SIG-M5 treated with dmso at 0.1 percent for 504 hours (cell line): Measurements from ENCODE around the gene SMYD5.

Experiments used
- DNase-seq: peaks from one replicate; lab custom pipeline; 2025; ENCODE audit not compliant: unreplicated experiment; lab: John Stamatoyannopoulos, UW

The SMYD5 gene

DNA sequence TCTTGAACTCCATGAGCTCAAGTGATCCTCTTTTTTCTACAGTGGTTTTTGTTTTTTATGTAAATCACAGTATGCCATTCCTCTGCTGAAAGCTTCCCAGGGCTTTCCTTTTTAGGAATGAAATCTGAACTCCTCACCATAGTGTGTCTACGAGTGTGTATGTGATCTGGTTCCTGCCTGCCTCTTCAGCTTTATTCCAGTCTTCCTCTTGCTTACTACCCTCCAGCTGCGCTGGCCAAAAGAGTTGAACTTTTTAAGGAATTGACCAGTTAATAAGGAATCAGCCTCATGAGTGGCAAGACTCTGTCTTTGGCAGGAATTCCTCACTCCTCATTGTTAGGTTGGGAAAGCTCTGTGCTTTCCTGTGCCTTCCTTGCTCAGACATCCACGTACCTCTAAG lies 24.1 kb downstream of the SMYD5 start:
- DNase-seq = no peak

DNA sequence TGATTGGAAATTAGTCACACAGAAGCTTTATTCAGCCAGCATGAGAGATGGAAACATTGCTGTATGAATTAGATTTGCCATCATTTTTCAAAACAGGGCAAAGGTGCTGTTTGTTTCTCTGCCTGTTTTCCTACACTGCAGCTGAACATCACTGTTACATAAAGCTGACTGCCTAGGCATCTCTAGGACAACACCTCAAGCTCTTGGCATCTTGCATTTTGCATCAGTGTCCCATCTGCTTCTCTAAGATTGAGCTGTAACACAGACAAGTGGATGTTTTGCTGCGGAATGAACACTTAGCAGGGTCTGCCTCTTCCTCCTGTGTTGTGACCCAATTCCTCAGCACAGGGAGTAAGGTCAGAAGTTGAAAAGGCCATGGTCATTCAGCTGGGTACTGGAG lies 24.9 kb downstream of the SMYD5 start:
- DNase-seq = no peak

DNA sequence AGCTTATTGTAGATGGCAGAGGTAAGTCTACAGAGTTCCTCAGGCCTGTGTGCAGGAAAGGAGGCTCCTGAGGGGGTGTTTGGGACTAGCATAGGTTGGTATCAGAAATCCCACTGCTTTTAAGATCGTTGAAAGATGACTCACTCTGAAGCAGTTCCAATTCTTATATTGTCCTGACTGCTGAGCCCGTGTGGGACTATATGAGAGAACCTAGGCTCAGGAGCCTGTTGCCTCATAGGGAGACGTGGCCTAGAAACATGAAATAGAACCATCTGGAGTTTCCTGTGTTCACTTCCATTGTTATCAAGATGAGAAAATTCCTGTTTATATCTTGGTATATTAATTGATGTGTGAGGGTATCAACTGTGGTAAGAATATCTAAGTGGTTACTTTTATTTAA lies 25.7 kb downstream of the SMYD5 start:
- DNase-seq = no peak

DNA sequence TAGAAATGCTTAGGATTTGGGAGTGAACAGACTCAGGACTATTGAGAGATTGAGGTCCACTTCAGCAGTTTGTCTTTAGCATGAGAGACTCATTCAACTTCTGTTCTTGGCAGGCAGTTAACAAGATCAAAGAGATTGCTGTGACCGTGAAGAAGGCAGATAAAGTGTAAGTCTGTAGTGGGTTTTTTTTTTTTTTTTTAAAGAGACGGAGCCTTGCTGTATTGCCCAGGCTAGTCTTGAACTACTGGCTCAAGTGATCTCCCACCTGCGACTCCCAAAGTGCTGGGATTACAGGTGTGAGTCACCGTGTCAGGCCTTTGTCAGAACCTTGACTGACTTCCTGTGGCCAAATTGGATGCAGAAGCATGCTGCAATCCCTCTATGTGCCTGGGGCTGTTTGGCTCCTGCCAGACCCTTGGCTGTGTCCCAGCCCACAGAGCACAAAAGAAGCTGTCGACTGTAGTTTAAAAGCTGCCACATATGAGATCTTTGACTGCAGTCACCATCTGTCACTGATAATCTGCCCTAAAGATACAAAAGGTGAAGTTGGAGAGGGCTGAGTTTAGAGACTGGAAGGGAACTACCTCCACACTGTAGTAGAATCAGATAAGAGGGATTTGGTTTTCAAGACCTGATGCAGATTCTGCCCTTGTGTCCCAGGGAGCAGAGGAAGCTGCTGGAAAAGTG lies 30.0 kb downstream of the SMYD5 start:
- DNase-seq = no peak

DNA sequence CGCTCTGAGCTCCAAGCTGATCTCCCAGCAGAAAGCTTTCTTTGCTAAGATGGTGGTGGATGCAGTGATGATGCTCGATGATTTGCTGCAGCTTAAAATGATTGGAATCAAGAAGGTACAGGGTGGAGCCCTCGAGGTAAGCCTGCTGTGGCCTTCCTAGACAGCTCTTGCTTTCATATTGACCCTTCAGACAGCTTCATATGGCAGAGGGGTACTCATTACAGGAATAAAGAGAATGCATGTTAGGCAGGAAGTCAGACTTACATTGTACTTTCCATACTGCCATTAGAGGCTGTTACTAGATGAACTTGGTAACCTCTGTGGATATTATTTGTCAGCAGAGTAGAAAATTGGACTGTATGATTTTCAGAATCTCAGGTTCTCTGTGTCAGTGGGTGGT lies 30.5 kb downstream of the SMYD5 start:
- DNase-seq = no peak

DNA sequence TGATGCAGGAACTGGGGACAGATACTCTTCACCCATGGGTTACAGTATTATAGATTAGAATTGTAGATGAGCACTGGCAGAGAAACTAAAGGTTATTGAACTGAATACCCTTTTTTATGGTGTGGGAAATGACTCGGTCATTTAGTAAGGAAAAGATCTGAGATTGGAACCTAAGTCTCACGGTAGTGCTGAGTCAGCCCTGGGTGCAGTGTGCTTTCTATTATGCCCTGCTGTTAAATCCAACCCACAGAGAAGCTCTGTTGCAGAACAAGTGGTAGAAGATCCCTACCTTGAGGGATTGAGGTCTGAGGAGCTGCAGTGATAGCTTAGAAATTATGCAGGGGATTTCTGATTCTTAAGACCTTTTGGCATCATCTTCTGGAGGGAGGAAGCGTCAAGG lies 32.8 kb downstream of the SMYD5 start:
- DNase-seq = no peak

DNA sequence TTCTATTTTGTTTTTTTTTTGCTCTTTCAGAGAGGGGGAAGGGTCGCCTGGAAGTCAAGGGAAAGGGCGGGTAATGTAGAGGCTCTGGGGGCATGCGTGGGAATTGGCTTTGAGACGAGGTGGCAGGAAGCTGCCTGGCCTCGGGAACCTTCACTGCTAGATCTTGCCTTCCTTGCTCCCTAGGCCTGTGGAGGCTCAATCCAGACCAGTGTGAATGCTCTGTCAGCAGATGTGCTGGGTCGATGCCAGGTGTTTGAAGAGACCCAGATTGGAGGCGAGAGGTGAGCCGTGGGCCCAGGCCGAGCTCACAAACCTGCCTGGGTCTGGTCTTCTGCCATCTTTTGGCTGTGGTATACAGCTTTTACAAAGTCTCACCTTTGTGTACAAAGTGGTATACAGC lies 35.6 kb downstream of the SMYD5 start:
- DNase-seq = no peak

DNA sequence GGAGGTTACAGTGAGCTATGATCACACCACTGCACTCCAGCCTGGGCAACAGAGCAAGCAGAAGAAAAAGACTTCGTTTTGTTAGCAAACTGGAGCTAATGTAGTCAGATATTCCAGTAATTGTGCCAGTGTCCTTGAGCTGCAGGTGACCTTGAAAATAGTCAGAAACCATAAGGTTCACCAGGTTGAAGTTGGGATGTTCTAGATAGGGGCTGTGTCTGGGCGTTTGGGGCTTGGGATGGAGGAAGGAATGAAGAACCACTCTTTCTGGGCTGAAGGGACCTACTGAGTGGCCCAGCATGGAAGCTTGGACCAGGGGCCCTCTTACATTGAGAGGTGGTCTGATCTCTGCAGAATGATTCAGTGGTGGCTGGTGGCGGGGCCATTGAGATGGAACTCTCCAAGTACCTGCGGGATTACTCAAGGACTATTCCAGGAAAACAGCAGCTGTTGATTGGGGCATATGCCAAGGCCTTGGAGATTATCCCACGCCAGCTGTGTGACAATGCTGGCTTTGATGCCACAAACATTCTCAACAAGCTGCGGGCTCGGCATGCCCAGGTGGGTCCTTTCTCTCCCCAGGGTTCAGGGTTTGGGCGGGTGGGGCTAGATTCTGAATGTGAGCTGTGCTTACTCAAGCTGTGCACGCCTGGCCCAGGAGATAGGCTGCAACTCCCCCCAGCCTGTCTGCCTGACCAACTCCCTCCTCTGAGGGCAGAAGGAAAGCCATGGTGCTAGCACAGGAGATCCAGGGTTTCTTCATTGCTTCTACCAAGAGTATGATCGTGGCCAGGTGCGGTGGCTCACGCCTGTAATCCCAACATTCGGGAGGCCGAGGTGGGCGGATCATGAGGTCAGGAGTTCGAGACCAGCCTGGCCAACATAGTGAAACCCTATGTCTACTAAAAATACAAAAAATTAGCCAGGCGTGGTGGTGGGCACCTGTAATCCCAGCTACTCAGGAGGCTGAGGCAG lies 37.1 kb downstream of the SMYD5 start:
- no peak for DNase-seq

DNA sequence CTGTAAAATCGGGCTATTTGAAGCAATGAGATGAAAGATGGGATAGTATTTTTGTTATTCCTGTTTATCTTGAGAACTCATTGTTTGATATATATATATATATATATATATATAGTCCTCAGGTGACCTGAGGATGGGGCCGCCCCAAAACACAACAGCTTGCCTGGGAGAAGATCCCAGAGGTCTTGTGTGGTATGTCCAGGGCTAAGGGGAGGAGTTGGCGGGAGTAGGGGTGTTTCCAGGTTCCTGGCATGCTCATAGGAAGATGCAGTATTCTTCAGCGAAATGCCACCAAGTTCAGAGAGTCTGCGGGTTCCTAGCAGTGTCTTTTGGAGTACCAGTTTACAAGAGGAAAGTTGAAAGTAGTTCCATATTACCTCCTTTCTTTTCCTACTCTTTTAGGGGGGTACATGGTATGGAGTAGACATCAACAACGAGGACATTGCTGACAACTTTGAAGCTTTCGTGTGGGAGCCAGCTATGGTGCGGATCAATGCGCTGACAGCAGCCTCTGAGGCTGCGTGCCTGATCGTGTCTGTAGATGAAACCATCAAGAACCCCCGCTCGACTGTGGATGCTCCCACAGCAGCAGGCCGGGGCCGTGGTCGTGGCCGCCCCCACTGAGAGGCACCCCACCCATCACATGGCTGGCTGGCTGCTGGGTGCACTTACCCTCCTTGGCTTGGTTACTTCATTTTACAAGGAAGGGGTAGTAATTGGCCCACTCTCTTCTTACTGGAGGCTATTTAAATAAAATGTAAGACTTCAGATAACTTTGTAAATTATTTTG lies 38.4 kb downstream of the SMYD5 start:
- no peak for DNase-seq

DNA sequence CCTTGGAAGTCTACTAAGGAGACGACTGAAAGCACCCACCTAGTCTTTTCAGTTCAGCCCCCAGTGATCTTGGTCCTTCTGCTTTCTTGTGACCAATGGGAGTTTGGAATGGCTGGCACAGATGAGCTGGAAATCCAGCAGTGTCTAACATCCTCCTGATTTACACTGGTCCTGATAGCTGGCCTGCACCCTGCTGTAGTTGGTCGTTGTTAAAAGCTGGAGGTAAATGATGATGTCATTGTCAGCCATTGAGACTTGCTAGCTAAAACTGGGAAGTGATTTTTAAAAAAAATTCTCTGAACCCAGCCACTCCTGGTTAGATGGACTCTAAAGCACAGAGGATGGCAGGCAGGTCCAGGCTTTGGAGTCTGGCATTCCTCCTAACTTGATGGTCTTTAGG lies 39.4 kb downstream of the SMYD5 start:
- DNase-seq = no peak

DNA sequence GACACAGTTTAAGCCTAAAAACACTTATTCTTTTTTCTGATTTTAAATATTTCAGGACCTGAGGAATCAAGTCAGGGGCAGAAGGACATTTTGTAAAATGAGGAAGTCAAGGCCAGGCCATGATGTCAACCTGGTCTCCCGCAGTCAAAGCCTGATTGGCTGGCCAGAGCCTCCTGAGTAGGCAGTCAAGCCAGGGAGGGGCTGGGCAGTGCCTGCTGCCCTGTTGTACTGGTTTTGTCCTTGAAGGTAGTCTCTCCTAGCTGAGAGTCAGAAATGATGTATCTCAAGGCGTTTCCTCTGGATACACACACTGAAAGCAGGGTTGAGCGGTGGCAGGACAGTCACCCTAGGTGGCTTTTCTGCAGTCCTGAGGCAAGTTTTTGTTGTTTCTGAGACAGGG lies 39.9 kb downstream of the SMYD5 start:
- DNase-seq = peak; percentile 49

DNA sequence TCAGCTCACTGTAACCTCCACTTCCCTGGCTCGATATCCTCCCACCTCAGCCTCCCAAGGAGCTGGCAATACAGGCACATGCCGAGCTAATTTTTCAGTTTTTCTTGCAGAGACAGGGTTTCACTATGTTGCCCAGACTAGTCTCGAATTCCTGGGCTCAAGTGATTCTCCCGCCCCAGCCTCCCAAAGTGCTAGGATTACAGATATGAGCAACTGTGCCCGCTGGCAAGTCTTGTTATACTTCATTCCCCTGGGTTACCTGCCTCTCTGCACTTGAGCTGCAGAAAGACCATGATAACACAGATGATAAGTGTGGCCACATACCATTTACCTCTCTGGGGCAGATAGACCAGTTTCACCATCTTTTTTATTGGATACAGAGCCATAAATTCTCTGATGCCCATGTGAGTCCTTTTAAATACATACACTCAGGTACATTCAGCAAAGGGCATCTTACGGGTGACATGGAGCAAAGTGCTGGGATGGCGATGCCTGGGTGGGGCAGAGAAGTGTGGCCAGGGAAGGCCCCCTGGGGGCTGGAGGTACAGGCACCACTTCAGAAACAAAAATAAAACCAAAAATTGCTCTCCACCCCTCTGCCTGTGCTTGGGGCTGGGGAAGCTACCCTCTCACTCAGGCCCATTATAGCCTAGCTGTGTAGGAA lies 40.4 kb downstream of the SMYD5 start:
- DNase-seq = no peak

DNA sequence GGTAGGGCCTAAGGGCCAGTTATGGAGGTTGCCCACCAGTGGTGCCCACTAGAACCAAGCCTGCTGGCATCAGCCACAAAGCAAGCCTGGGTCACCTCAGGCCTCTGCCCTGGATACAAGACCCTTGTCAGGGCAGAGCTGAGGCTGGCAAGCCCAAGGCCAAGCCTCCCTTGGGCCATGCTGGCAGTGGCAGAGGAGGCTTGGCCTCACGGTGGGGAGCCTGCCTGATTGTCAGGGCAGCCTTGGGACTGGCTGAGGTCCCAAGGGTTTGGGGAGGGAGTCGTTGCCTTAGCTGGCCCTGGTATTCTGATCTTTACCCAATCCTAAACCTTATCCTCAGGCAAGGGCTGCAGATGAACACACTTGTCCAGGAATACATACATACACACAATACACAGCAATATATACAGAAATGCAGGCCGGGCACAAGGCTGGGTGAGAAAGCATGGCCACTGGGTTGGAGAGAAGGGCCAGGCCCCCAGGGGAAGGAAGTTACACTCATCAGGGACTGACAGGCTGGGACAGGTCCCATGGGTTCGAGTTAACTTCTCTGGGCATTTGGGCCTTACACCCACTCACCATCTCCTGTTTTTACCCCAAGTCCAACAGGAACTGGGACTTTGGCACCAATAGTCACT lies 41.1 kb downstream of the SMYD5 start:
- DNase-seq = no peak

DNA sequence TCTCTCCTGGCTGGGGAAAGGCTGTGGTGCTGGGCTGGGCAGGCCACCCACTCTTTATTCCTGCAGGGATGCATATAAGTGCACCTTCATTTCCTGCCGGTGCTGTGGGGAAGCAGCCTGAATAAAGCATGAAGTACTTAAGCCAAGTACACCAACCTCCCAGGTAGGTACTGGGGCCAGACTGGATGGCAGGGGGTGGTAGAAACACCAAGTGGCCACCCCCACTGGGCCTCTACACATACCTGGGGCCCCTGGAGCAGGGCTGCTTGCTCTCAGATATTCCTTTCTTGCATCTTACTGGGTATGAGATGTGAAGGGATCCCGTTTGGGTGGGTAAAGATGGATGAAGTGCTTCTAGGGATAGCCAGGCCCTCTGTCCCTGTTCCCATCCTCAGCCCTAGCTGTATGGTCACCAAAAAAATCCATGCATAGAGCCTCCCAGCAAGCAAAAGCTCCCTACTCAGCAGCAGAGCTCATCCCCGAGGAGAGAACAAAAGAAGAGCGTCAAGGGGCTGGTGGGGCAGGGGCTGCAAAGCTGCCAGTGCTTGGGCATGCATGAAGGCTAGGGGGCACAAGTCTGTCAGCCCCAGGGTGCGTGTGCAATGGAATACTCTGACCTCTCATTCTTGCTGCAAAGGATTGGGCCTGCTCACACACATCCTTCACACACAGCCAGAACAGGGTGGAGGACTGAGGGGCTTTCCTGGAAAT lies 42.0 kb downstream of the SMYD5 start:
- no peak for DNase-seq

DNA sequence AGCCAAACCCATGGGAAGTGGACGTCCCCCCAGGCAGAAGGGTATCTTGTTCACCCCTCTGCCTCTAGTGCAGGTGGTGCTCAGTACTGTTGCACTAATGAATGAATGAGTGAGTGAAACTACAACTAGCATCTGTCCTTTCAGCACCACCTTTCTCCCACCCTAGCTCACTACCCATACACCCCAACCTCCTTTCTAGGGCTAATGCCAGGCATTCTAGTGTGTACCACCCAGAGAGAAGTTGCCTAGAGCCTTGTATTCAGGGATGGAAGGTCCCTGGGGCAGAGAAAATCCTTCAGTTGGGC lies 42.5 kb downstream of the SMYD5 start:
- no peak for DNase-seq

DNA sequence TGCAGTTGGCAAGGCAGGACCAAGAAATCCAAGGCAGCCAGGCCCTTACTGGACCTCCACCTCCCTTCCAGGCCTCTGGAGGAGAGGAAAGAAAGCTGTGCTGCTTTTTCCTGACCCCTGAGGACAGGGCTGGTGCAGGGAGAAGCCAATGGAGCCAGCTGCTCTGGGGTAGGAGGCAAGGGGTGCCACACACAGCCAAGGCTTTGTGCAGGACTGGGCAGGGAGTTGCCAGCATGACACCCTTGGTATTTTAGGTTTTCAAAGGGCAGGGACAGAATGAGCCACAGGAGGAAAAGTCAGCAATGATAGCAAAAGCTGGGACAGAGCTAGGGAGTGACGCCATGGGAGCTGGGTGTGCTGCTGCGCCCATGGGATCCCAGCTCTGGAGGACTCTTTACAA lies 43.0 kb downstream of the SMYD5 start:
- DNase-seq = no peak

DNA sequence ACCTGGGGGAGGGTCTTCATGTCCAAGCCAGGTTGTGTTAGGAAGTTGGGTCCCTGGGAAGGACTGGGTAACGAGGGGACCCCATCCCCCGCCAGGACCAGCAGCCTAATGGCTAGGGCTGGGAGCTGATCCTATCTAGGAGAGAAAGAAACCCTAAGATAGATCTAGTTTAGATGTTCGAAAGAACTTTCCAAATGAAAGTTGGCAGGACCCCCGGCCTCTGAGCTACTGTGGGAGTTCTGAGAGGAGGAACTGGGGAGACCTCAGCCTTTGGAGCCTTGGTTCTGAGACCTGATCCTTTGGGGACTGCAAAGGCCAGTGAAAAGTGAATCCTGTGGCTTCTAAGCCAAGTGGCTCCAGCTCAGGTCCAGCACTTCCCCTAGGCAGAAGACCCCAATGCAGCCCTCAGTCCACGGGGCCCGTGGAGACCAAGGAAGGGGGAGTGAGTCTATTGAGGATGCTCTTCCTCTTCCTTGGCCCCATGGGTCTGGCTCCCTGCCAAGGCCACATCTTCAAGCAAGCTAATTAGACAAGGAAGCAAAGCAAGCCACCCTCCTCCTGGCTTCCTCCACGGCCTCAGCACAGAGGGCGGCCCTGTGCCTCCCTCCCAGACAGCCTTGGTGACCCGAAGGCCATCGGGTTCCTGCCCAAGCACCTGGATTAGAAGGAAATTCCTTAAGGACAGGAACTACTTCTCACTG lies 43.5 kb downstream of the SMYD5 start:
- DNase-seq = peak; percentile 26

DNA sequence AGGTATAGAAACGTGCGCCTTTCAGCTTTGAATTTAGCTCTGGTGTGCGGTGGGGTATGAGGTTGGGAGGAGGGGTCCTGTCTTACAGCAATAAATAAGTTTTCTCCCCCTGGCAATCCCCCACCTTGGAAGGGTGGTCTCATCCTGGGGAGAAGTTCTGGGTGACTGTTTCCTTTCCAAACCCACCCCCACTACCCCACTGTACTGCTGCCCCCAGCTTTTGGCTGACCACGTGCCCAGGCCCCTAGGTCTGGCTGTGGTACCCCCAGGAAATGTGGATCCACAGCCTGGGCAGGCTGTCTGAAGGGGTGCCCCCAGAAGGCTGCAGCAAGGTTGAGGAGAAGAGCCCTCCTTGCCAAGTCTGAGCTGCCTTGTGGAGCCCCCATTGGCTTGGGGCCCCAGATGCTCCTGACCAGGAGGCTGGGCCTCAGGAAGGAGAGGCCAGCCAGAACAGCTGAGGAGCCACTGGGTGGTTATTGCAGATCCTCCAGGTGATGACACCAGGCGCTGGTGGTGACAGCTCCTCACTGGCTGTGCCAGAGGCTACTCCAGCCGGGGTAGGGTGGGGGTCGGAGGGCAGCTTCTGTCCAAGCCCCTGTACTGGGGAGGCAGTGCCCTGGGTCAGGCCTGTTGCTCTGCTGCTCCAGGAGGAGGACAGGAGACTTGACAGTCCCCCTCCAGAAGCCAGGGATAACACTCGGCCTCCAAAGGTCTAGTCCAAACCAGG lies 44.3 kb downstream of the SMYD5 start:
- no peak for DNase-seq

DNA sequence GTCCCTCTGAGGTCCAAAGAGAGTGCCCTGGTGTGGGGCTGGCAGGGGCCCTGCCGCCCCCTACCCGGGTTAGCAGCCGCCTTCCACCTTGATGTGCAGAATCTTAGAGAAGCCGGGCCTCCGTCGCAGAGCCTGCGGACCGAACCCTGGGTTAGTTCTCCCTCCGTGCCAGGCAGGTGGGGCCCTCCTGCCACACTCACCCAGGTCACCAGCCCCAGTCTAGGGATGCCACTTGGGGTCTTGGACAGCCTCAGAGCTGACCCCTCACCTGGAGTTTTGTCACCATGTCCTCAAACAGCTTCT lies 44.8 kb downstream of the SMYD5 start:
- DNase-seq = no peak
